Measurements from ENCODE around the gene NTPCR.

The NTPCR gene

GRCh38 chr1:232962761-232963745, 12.6 kb downstream of the NTPCR start:
- DNase-seq (ENCODE audit: low read depth) = peak; percentile 83

GRCh38 chr1:232964601-232965000, 14.2 kb downstream of the NTPCR start:
- DNase-seq (ENCODE audit: low read depth) = no peak

GRCh38 chr1:232965124-232965911, 14.9 kb downstream of the NTPCR start:
- no peak for DNase-seq (ENCODE audit: low read depth)

GRCh38 chr1:232965912-232966217, 15.5 kb downstream of the NTPCR start:
- DNase-seq (ENCODE audit: low read depth) = no peak

- no peak for DNase-seq (ENCODE audit: low read depth)
Observed at GRCh38 chr1:232966663-232967062, 16.3 kb downstream of the NTPCR start.

- no peak for DNase-seq (ENCODE audit: low read depth)
Observed at GRCh38 chr1:232968391-232968790, 18.0 kb downstream of the NTPCR start.

GRCh38 chr1:232968965-232969364, 18.6 kb downstream of the NTPCR start:
- peak; percentile 88 for DNase-seq (ENCODE audit: low read depth)

- DNase-seq (ENCODE audit: low read depth) = no peak
Observed at GRCh38 chr1:232969799-232970198, 19.4 kb downstream of the NTPCR start.

GRCh38 chr1:232970508-232970907, 20.1 kb downstream of the NTPCR start:
- DNase-seq (ENCODE audit: low read depth) = no peak

- DNase-seq (ENCODE audit: low read depth) = no peak
Observed at GRCh38 chr1:232973652-232974611, 23.5 kb downstream of the NTPCR start.

GRCh38 chr1:232974971-232975370, 24.6 kb downstream of the NTPCR start:
- peak; percentile 91 for DNase-seq (ENCODE audit: low read depth)

- DNase-seq (ENCODE audit: low read depth) = peak; percentile 61
Observed at GRCh38 chr1:232978091-232978634, 27.8 kb downstream of the NTPCR start.

GRCh38 chr1:232978815-232979214, 28.4 kb downstream of the NTPCR start:
- no peak for DNase-seq (ENCODE audit: low read depth)

- DNase-seq (ENCODE audit: low read depth) = no peak
Observed at GRCh38 chr1:232979558-232979957, 29.1 kb downstream of the NTPCR start.

- peak; percentile 26 for DNase-seq (ENCODE audit: low read depth)
Observed at GRCh38 chr1:232980355-232980978, 30.1 kb downstream of the NTPCR start.

GRCh38 chr1:232980986-232981560, 30.7 kb downstream of the NTPCR start:
- DNase-seq (ENCODE audit: low read depth) = no peak

- peak; percentile 51 for DNase-seq (ENCODE audit: low read depth)
Observed at GRCh38 chr1:232982238-232982944, 32.0 kb downstream of the NTPCR start.

- no peak for DNase-seq (ENCODE audit: low read depth)
Observed at GRCh38 chr1:232983375-232983774, 33.0 kb downstream of the NTPCR start.

- no peak for DNase-seq (ENCODE audit: low read depth)
Observed at GRCh38 chr1:232983817-232984567, 33.6 kb downstream of the NTPCR start.
